Lung (tissue), 13 donors: Measurements from ENCODE around the gene C11orf16. TPM values are rescaled to one million over a fixed set of nuclear protein-coding genes. Genes with fewer than 3 reads are reported as not detected.
A peak's percentile ranks its signal among the peaks of the same experiment; 100 is the strongest.

ENCODE experiments used
- ATAC-seq: fragments of 200-7000 bp; cut with Tn5 transposase; one replicate; pipeline ENCODE4 v1.9.1; 2020; ENCODE audit warnings: moderate number of reproducible peaks; ENCODE audit not compliant: insufficient read depth, low FRiP score
- DNase-seq, 3 donors: peaks; one replicate each; pipeline ENCODE4 v3.0.0-alpha.2; 2013 to 2017
- H3K27ac ChIP-seq, 2 donors: one replicate each; pipeline ENCODE4 v1.5.1; 2013; ENCODE audit warnings: mild to moderate bottlenecking in 2 of 2, moderate library complexity in 2 of 2, control low read depth in 1 of 2, inconsistent platforms in 1 of 2, low read depth in 1 of 2, low read length in 1 of 2
- H3K27me3 ChIP-seq, 3 donors: one replicate each; pipeline ENCODE4 v1.5.1; 2013; ENCODE audit warnings: low read length in 2 of 3; ENCODE audit not compliant: control insufficient read depth in 3 of 3, insufficient read depth in 3 of 3
- H3K36me3 ChIP-seq, 4 donors: one replicate each; pipeline ENCODE4 v1.5.1; 2013; ENCODE audit warnings: low read length in 4 of 4, mild to moderate bottlenecking in 1 of 4, moderate library complexity in 1 of 4; ENCODE audit not compliant: control insufficient read depth in 4 of 4, insufficient read depth in 4 of 4
- H3K4me1 ChIP-seq, 5 donors: one replicate each; pipeline ENCODE4 v1.5.1; 2013; ENCODE audit warnings: low read length in 5 of 5, mild to moderate bottlenecking in 2 of 5, moderate library complexity in 1 of 5; ENCODE audit not compliant: control insufficient read depth in 5 of 5, insufficient read depth in 5 of 5
- H3K4me3 ChIP-seq: one replicate; pipeline ENCODE4 v1.5.1; 2013; ENCODE audit warnings: mild to moderate bottlenecking, control low read depth, moderate library complexity
- H3K9ac ChIP-seq, 2 donors: one replicate each; pipeline ENCODE4 v1.5.1; 2013; ENCODE audit warnings: low read length in 2 of 2, control low read depth in 1 of 2; ENCODE audit not compliant: insufficient read depth in 1 of 2
- H3K9me3 ChIP-seq, 4 donors: one replicate each; pipeline ENCODE4 v1.5.1; 2013; ENCODE audit warnings: low read length in 3 of 4, mild to moderate bottlenecking in 1 of 4, moderate library complexity in 1 of 4; ENCODE audit not compliant: control insufficient read depth in 4 of 4, insufficient read depth in 3 of 4
- WGBS, 2 donors: extraction: QIAGEN DNeasy Blood & Tissue Kit; methylation state at CpG; one replicate each; pipeline ENCODE4 v1.1.7; 2013; 5-methylcytosine and 5-hydroxymethylcytosine counted together
- polyA plus RNA-seq, 2 donors: library from polyadenylated mRNA; stranded (reverse); fragments of 200-250 nt; gene quantifications; one replicate each; pipeline ENCODE4 v1.2.1, GENCODE V29; 2013
- small RNA-seq: library from RNA; depleted of rRNA; stranded (forward); fragments of <200 nt; gene quantifications from one replicate; pipeline ENCODE3, GENCODE V24; 2014; ENCODE audit warnings: low replicate concordance
- total RNA-seq, 2 donors: library from RNA; depleted of rRNA in 1 of 2; stranded (reverse); fragments of >200 nt in 1 of 2; gene quantifications; one replicate each; pipeline ENCODE4 v1.2.1, GENCODE V29; 2014 to 2021
- TF ChIP-seq, protein P1 (sequence below): IDR thresholded peaks from 2 replicates; pipeline ENCODE4 v1.5.1; 2012; ENCODE audit warnings: mild to moderate bottlenecking; ENCODE audit errors: control extremely low read depth, extremely low read depth
- donor health status: control.
- donor health status: control.
- donor health status: Bipolar disorder and iron deficiency.
- donor health status: healthy.
- donor health status: DM: yes; HTN: yes; CAD: no.

C11orf16 gene
- total and polyA plus RNA-seq, 4 donors, result 1.9 to 14.0 (median 5.8) TPM

DNA sequence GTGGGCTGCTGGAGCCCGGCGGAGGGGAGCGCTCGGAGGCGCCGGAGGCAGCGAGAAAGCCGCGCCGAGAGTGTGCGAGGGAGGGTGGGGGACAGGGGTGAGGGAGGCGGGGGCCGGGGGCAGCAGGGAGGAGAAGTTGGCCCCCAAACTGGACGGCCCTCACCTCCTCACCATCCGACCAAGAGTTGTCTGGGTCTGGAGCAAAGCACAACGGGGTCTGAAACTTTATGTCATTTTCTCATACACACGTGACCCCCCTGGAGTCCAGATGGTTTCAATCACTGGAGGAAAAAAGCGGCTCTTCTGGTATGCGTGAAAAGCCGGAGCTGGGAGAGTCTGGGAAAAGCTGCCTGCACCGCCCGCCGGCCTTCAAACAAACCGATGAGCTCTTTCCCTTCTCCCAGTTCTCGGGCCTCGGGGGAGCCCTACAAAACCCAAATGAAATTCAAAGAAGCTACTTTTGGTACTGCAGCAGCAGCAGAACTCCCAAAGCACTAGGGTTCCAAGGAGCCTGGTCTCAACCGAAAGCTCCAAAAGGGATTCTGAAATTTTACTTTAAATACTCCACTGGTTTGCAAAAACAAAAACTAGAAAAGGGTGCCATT lies 61.5 kb downstream of the C11orf16 start:
- no peaks in the 10 kb centered on the region for H3K9me3 ChIP-seq
- peaks cover 3 to 56% (median 9%) of the 10 kb centered on the region in 5 donors for H3K4me1 ChIP-seq
- no peaks in the 10 kb centered on the region for H3K36me3 ChIP-seq
- H3K27ac ChIP-seq, result peak overlapping the region; percentile 85 to 91
- ATAC-seq, result peak; percentile 66
- H3K4me3 ChIP-seq, result peak overlapping the region; percentile 68
- TF ChIP-seq, protein P1, sequence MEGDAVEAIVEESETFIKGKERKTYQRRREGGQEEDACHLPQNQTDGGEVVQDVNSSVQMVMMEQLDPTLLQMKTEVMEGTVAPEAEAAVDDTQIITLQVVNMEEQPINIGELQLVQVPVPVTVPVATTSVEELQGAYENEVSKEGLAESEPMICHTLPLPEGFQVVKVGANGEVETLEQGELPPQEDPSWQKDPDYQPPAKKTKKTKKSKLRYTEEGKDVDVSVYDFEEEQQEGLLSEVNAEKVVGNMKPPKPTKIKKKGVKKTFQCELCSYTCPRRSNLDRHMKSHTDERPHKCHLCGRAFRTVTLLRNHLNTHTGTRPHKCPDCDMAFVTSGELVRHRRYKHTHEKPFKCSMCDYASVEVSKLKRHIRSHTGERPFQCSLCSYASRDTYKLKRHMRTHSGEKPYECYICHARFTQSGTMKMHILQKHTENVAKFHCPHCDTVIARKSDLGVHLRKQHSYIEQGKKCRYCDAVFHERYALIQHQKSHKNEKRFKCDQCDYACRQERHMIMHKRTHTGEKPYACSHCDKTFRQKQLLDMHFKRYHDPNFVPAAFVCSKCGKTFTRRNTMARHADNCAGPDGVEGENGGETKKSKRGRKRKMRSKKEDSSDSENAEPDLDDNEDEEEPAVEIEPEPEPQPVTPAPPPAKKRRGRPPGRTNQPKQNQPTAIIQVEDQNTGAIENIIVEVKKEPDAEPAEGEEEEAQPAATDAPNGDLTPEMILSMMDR, result no peak
- peak; percentile 95 to 99 (median 99) for DNase-seq
- peaks cover 0 to 2% (median 0%) of the 10 kb centered on the region in 3 donors for H3K27me3 ChIP-seq
- WGBS, 2 donors, result 3 to 5% methylated on average over 17 to 27 of the region's 27 CpGs
- peak overlapping the region in 1 of 2 donors; percentile 58 for H3K9ac ChIP-seq

DNA sequence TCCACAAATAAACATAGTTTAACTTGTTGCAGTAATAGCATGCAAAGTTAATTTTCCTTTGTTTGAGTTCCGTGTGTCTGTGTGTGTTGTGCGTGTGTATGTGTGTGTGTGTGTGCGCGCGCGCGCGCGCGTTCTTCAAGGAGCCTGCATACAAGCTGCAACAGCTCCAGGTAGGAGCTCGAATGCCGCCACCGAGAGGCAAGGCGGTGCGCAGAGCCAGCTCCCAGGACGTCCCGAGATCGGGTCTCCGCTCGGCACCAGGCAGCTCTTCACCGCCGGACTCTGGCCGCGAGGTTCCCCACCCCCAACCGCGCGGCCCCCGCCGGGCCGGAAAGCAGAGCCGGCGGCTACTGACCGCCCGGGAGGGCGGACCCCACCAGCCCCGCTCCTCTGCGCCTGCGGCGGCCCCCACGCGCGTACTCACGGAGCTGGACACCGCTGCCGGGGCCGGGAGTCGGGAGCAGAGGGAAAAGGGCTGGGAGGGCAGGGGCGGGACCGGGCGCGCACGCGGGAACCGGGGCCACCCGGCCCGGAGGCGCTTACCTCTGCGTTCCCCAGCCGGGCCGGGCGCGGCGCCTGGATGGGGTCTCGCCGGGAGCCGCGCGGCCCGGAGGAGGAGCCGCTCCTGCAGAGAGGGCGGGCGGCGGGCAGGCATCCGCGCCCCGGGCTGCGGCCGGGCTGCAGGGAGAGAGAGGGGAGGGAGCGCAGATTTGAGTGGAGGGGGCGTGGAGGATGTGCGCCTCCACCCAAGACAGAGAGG lies 62.2 kb downstream of the C11orf16 start:
- DNase-seq (peak; percentile 88 to 93 (median 90)), ATAC-seq (peak; percentile 82)
- TF ChIP-seq, protein P1, result no peak
- 1% methylated on average over 60 to 81 of the region's 81 CpGs for WGBS, 2 donors
- Histone ChIP-seq H3K36me3 (no peaks in the 10 kb centered on the region), H3K4me1 (peaks cover 3 to 58% (median 9%) of the 10 kb centered on the region in 5 donors), H3K9ac (peak overlapping the region; percentile 31 to 83), H3K9me3 (no peaks in the 10 kb centered on the region), H3K4me3 (peak overlapping the region; percentile 68), H3K27ac (peak overlapping the region; percentile 85 to 91), H3K27me3 (peaks cover 0 to 2% (median 0%) of the 10 kb centered on the region in 3 donors)

Small RNAs within 50 kb of the gene (small RNA-seq; reads per million reads assigned to genes)
- not detected for gene RF00019

Other genes with a start within 250 kb of the C11orf16 start
- 10 to 100 TPM; 18.2 to 27.2 TPM for gene AKIP1, start 21.8 kb downstream of the C11orf16 start, total RNA-seq
- gene AKIP1, start 21.8 kb downstream of the C11orf16 start, polyA plus RNA-seq, result 10 to 100 TPM; 15.6 to 18.1 TPM
- gene ASCL3, start 10.1 kb upstream of the C11orf16 start, total RNA-seq, result not detected
- not detected for gene ASCL3, start 10.1 kb upstream of the C11orf16 start, polyA plus RNA-seq
- 10 to 100 TPM; 41.1 to 48.3 TPM for gene TMEM9B, start 31.5 kb upstream of the C11orf16 start, total RNA-seq
- 10 to 100 TPM; 35.3 to 55.9 TPM for gene TMEM9B, start 31.5 kb upstream of the C11orf16 start, polyA plus RNA-seq
- gene NRIP3, start 71.1 kb upstream of the C11orf16 start, total RNA-seq, result 1 to 10 TPM; 1.9 to 2.2 TPM
- gene NRIP3, start 71.1 kb upstream of the C11orf16 start, polyA plus RNA-seq, result 1 to 10 TPM in 1 of 2 donors, under 1 TPM in 1; 0.28 to 2.0 TPM
- gene SCUBE2, start 158.7 kb upstream of the C11orf16 start, total RNA-seq, result 10 to 100 TPM in 1 of 2 donors, 1 to 10 TPM in 1; 3.7 to 27.6 TPM
- 1 to 10 TPM; 2.6 to 4.2 TPM for gene SCUBE2, start 158.7 kb upstream of the C11orf16 start, polyA plus RNA-seq